HUES64 (cell line): Measurements from ENCODE around the gene OR10A4.

Experiments
- H3K27ac ChIP-seq: 2 replicates; pipeline ENCODE4 v1.7.0; 2013; ENCODE audit warnings: low read depth, low read length, inconsistent platforms
- H3K27me3 ChIP-seq: 2 replicates; pipeline ENCODE4 v1.6.1; 2013; ENCODE audit warnings: mild to moderate bottlenecking, low read length; ENCODE audit not compliant: insufficient read depth
- H3K36me3 ChIP-seq: 2 replicates; pipeline ENCODE4 v1.6.1; 2013; ENCODE audit warnings: mild to moderate bottlenecking, low read length; ENCODE audit not compliant: insufficient read depth
- H3K4me1 ChIP-seq: 2 replicates; pipeline ENCODE4 v1.6.1; 2013; ENCODE audit warnings: mild to moderate bottlenecking, low read length, moderate library complexity; ENCODE audit not compliant: insufficient read depth
- H3K4me3 ChIP-seq: 2 replicates; pipeline ENCODE4 v1.5.1; 2013; ENCODE audit warnings: mild to moderate bottlenecking, low read length, moderate library complexity
- H3K9ac ChIP-seq: 2 replicates; pipeline ENCODE4 v1.6.1; 2013; ENCODE audit warnings: mild to moderate bottlenecking, low read depth, low read length
- H3K9me3 ChIP-seq: 2 replicates; pipeline ENCODE4 v1.6.1; 2013; ENCODE audit warnings: low read depth, low read length; ENCODE audit not compliant: insufficient read depth
- whole genome bisulfite sequencing: fragments of 150-250, 120-280 bp; methylation state at CpG from one replicate; pipeline ENCODE4 v1.1.7; 2013; ENCODE audit warnings: missing lambda C conversion rate; 5-methylcytosine and 5-hydroxymethylcytosine counted together

OR10A4 gene

GRCh38 chr11:6927030-6927617, 50.7 kb downstream of the OR10A4 start:
- peaks cover 21% of the 10 kb centered on the region for H3K4me1 ChIP-seq
- 22% methylated on average over 11 of the region's 11 CpGs for WGBS
- no peaks in the 10 kb centered on the region for H3K9me3 ChIP-seq
- peak overlapping the region; percentile 84 for H3K9ac ChIP-seq
- H3K4me3 ChIP-seq = peak overlapping the region; percentile 78
- no peak overlapping the region for H3K27ac ChIP-seq
- peaks cover 4% of the 10 kb centered on the region; the same call in 1 of the 2 replicates for H3K36me3 ChIP-seq
- peaks cover 12% of the 10 kb centered on the region; the same call in 1 of the 2 replicates for H3K27me3 ChIP-seq
